ENCODE data around the gene EI24.

EI24 gene

GRCh38 chr11:125626288-125626950, 57.1 kb downstream of the EI24 start:
- peak in 1 of 3 donors; percentile 3 for DNase-seq (ENCODE audit: low read depth in 3 of 3, low spot score in 1 of 3)

GRCh38 chr11:125627236-125627910, 58.1 kb downstream of the EI24 start:
- no peak for DNase-seq (ENCODE audit: low read depth in 3 of 3, low spot score in 1 of 3)
